RPMI7951 (cell line): ENCODE measurements around the gene CDH13. TPM values are rescaled to one million over a fixed set of nuclear protein-coding genes. Genes with fewer than 3 reads are reported as not detected.
"Not testable (repeated sequence)": the region's sequence is repeated elsewhere in the genome, so short reads cannot be mapped to it uniquely, and the experiment has no call there.

Experiments used
- DNase-seq: peaks from one replicate; pipeline ENCODE4 v3.0.0-alpha.2; 2012; ENCODE audit warnings: low read depth
- total RNA-seq: library from RNA; depleted of rRNA; stranded (reverse); fragments of >200 nt; shearing (Covaris generic); gene quantifications from 2 replicates; pipeline ENCODE4 v1.2.3, GENCODE V29; 2014

CDH13 gene
- total RNA-seq, 1 experiment from 2014 or later, result 65.6 TPM

- DNase-seq, result no peak
Measured at GRCh38 chr16:82882982-82883835, 256.4 kb downstream of the CDH13 start.

GRCh38 chr16:82884320-82884898, 257.6 kb downstream of the CDH13 start:
- no peak for DNase-seq

- no peak for DNase-seq
Measured at GRCh38 chr16:82886146-82886545, 259.4 kb downstream of the CDH13 start.

- DNase-seq, result peak; percentile 83
Measured at GRCh38 chr16:82888591-82889001, 261.8 kb downstream of the CDH13 start.

- no peak for DNase-seq
Measured at GRCh38 chr16:82891424-82891823, 264.7 kb downstream of the CDH13 start.

- peak; percentile 63 for DNase-seq
Measured at GRCh38 chr16:82891918-82892317, 265.1 kb downstream of the CDH13 start.

- DNase-seq, result peak; percentile 47
Measured at GRCh38 chr16:82892324-82892723, 265.6 kb downstream of the CDH13 start.

GRCh38 chr16:82895843-82896242, 269.1 kb downstream of the CDH13 start:
- DNase-seq, result no peak

GRCh38 chr16:82899006-82899405, 272.2 kb downstream of the CDH13 start:
- no peak for DNase-seq

GRCh38 chr16:82899731-82900450, 273.1 kb downstream of the CDH13 start:
- DNase-seq, result no peak

GRCh38 chr16:82900559-82900958, 273.8 kb downstream of the CDH13 start:
- no peak for DNase-seq

GRCh38 chr16:82911925-82912324, 285.2 kb downstream of the CDH13 start:
- no peak for DNase-seq

GRCh38 chr16:82915139-82915824, 288.5 kb downstream of the CDH13 start:
- no peak for DNase-seq

- DNase-seq, result no peak
Measured at GRCh38 chr16:82917886-82918595, 291.3 kb downstream of the CDH13 start.

- DNase-seq, result peak; percentile 34
Measured at GRCh38 chr16:82924075-82924854, 297.5 kb downstream of the CDH13 start.

- DNase-seq, result no peak
Measured at GRCh38 chr16:82926500-82926899, 299.7 kb downstream of the CDH13 start.

- not testable (repeated sequence) for DNase-seq
Measured at GRCh38 chr16:82933933-82934332, 307.2 kb downstream of the CDH13 start.

- DNase-seq, result peak; percentile 86
Measured at GRCh38 chr16:82935766-82936165, 309.0 kb downstream of the CDH13 start.

- DNase-seq, result peak; percentile 82
Measured at GRCh38 chr16:82936941-82937551, 310.3 kb downstream of the CDH13 start.

- DNase-seq, result no peak
Measured at GRCh38 chr16:82937926-82938520, 311.3 kb downstream of the CDH13 start.
